Measurements from ENCODE around the gene HDGF. TPM values are rescaled to one million over a fixed set of nuclear protein-coding genes. Genes with fewer than 3 reads are reported as not detected.

The HDGF gene
- total RNA-seq, 2 donors from 2014 or later: 92.4 to 122 TPM

GRCh38 chr1:156704166-156704711 is 47.2 kb downstream of the HDGF start:
- H3K36me3 ChIP-seq (replicated peaks in 1 of 2; ENCODE audit: insufficient read depth in 1 of 2, low read depth in 2 of 2): no peaks in the 10 kb centered on the region
- H3K4me3 ChIP-seq: no peak overlapping the region
- DNase-seq: no peak
- 53% methylated on average over 8 to 10 of the region's 10 CpGs for WGBS, 2 donors
- H3K27ac ChIP-seq: no peak overlapping the region
- intact Hi-C loops (cut with DNase I): no loop called here
- peaks cover 0 to 6% of the 10 kb centered on the region in 2 donors for H3K27me3 ChIP-seq
- no peaks in the 10 kb centered on the region for H3K9me3 ChIP-seq
- H3K4me1 ChIP-seq: peaks cover 32% of the 10 kb centered on the region
- no peak for ATAC-seq
- TF ChIP-seq POLR2A (IDR thresholded peaks at IDR 0.05): no peak
- TF ChIP-seq CTCF (IDR thresholded peaks at IDR 0.05): no peak

- Histone ChIP-seq H3K27ac (no peak overlapping the region), H3K4me1 (peaks cover 32% of the 10 kb centered on the region), H3K36me3 (replicated peaks in 1 of 2; ENCODE audit: insufficient read depth in 1 of 2, low read depth in 2 of 2) (no peaks in the 10 kb centered on the region), H3K4me3 (no peak overlapping the region), H3K27me3 (peaks cover 0 to 6% of the 10 kb centered on the region in 2 donors), H3K9me3 (no peaks in the 10 kb centered on the region)
- ATAC-seq (no peak), DNase-seq (no peak)
- 25 to 30% methylated on average over 2 to 4 of the region's 4 CpGs for WGBS, 2 donors
- TF ChIP-seq POLR2A (IDR thresholded peaks at IDR 0.05): no peak
- TF ChIP-seq CTCF (IDR thresholded peaks at IDR 0.05): no peak
- intact Hi-C loops (cut with DNase I): no loop called here
Observed at GRCh38 chr1:156703741-156704140, 47.7 kb downstream of the HDGF start.

- no peaks in the 10 kb centered on the region for H3K36me3 ChIP-seq (replicated peaks in 1 of 2; ENCODE audit: insufficient read depth in 1 of 2, low read depth in 2 of 2)
- DNase-seq: no peak
- H3K4me1 ChIP-seq: peaks cover 32% of the 10 kb centered on the region
- no peak for ATAC-seq
- TF ChIP-seq CTCF (IDR thresholded peaks at IDR 0.05) (no peak), POLR2A (IDR thresholded peaks at IDR 0.05) (no peak)
- peaks cover 0 to 6% of the 10 kb centered on the region in 2 donors for H3K27me3 ChIP-seq
- WGBS, 2 donors: 36 to 45% methylated on average over 4 of the region's 4 CpGs
- H3K9me3 ChIP-seq: no peaks in the 10 kb centered on the region
- intact Hi-C loops (cut with DNase I): no loop called here
- no peak overlapping the region for H3K27ac ChIP-seq
- H3K4me3 ChIP-seq: no peak overlapping the region
Observed at GRCh38 chr1:156703336-156703735, 48.1 kb downstream of the HDGF start.

GRCh38 chr1:156700736-156701531 is 50.5 kb downstream of the HDGF start:
- Histone ChIP-seq H3K27me3 (peaks cover 0 to 6% of the 10 kb centered on the region in 2 donors), H3K4me3 (no peak overlapping the region), H3K27ac (no peak overlapping the region), H3K9me3 (no peaks in the 10 kb centered on the region), H3K36me3 (replicated peaks in 1 of 2; ENCODE audit: insufficient read depth in 1 of 2, low read depth in 2 of 2) (no peaks in the 10 kb centered on the region), H3K4me1 (peaks cover 23% of the 10 kb centered on the region)
- WGBS, 2 donors: 80 to 83% methylated on average over 8 of the region's 8 CpGs
- DNase-seq (no peak), ATAC-seq (no peak)
- TF ChIP-seq POLR2A (IDR thresholded peaks at IDR 0.05): no peak
- TF ChIP-seq CTCF (IDR thresholded peaks at IDR 0.05): no peak
- intact Hi-C loops (cut with DNase I): no loop called here

Data from body of pancreas (tissue), 4 donors.